Measurements from ENCODE around the gene COL4A1. TPM values are rescaled to one million over a fixed set of nuclear protein-coding genes. Genes with fewer than 3 reads are reported as not detected.

The COL4A1 gene
- total RNA-seq, 1 experiment from 2014 or later, result 0.12 TPM

DNA sequence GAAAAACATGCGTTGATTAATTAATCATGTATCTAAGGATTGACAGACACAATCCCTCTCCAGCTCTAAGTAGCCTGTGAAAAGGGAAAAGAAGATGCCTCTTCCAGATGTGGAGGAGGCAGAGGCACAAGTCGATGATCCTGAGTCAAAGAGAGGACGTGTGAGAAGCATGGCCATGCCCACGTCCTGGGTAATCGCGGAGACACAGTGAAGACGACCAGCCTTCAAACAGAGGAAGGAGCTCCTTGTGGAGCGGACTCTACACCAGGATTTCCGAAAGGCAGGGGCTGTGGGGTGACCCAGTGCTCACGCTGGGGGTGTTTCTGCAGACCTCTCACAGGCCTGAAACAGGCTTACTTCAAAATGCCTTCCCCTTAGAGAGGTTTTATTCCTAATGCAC, 70.5 kb downstream of the COL4A1 start:
- TF ChIP-seq CTCF (IDR thresholded peaks at IDR 0.05; ENCODE audit: unreplicated experiment), result no peak
- no peaks in the 10 kb centered on the region for H3K4me1 Mint-ChIP-seq (ENCODE audit: low read depth, unreplicated experiment)
- H3K4me3 Mint-ChIP-seq (ENCODE audit: low read depth, unreplicated experiment), result no peak overlapping the region
- no peaks in the 10 kb centered on the region for H3K27me3 Mint-ChIP-seq (ENCODE audit: unreplicated experiment)
- no peaks in the 10 kb centered on the region for H3K9me3 Mint-ChIP-seq (ENCODE audit: low read depth, unreplicated experiment)
- DNase-seq, result no peak
- no peak overlapping the region for H3K27ac Mint-ChIP-seq (ENCODE audit: unreplicated experiment)
- no TSS peak for BruUV-seq (replicated peaks)
- H3K36me3 Mint-ChIP-seq (ENCODE audit: insufficient read depth, unreplicated experiment), result no peaks in the 10 kb centered on the region
- intact Hi-C loops (cut with micrococcal nuclease; ENCODE audit: unreplicated experiment), result no loop called here
- CTCF ChIA-PET, result no interaction called here

GRCh38 chr13:110234532-110234931, 72.4 kb downstream of the COL4A1 start:
- intact Hi-C loops (cut with micrococcal nuclease; ENCODE audit: unreplicated experiment), result no loop called here

GRCh38 chr13:110233951-110234280, 73.0 kb downstream of the COL4A1 start:
- Mint-ChIP-seq H3K9me3 (ENCODE audit: low read depth, unreplicated experiment) (no peaks in the 10 kb centered on the region), H3K27ac (ENCODE audit: unreplicated experiment) (no peak overlapping the region), H3K27me3 (ENCODE audit: unreplicated experiment) (no peaks in the 10 kb centered on the region), H3K36me3 (ENCODE audit: insufficient read depth, unreplicated experiment) (no peaks in the 10 kb centered on the region), H3K4me3 (ENCODE audit: low read depth, unreplicated experiment) (no peak overlapping the region), H3K4me1 (ENCODE audit: low read depth, unreplicated experiment) (no peaks in the 10 kb centered on the region)
- CTCF ChIA-PET, result no interaction called here
- BruUV-seq (replicated peaks), result no TSS peak
- TF ChIP-seq CTCF (IDR thresholded peaks at IDR 0.05; ENCODE audit: unreplicated experiment), result no peak
- intact Hi-C loops (cut with micrococcal nuclease; ENCODE audit: unreplicated experiment), result no loop called here
- DNase-seq, result no peak

More at GRCh38 chr13:110234532-110234931, 72.4 kb downstream of the COL4A1 start:
- Mint-ChIP-seq H3K9me3 (ENCODE audit: low read depth, unreplicated experiment) (no peaks in the 10 kb centered on the region), H3K27me3 (ENCODE audit: unreplicated experiment) (no peaks in the 10 kb centered on the region), H3K4me3 (ENCODE audit: low read depth, unreplicated experiment) (no peak overlapping the region), H3K27ac (ENCODE audit: unreplicated experiment) (no peak overlapping the region), H3K36me3 (ENCODE audit: insufficient read depth, unreplicated experiment) (no peaks in the 10 kb centered on the region), H3K4me1 (ENCODE audit: low read depth, unreplicated experiment) (no peaks in the 10 kb centered on the region)
- CTCF ChIA-PET, result no interaction called here
- BruUV-seq (replicated peaks), result no TSS peak
- no peak for DNase-seq
- no peak for TF ChIP-seq CTCF (IDR thresholded peaks at IDR 0.05; ENCODE audit: unreplicated experiment)

- TF ChIP-seq CTCF (IDR thresholded peaks at IDR 0.05; ENCODE audit: unreplicated experiment), result no peak
- no peak overlapping the region for H3K27ac Mint-ChIP-seq (ENCODE audit: unreplicated experiment)
- H3K9me3 Mint-ChIP-seq (ENCODE audit: low read depth, unreplicated experiment), result no peaks in the 10 kb centered on the region
- no peaks in the 10 kb centered on the region for H3K36me3 Mint-ChIP-seq (ENCODE audit: insufficient read depth, unreplicated experiment)
- H3K4me1 Mint-ChIP-seq (ENCODE audit: low read depth, unreplicated experiment), result no peaks in the 10 kb centered on the region
- H3K4me3 Mint-ChIP-seq (ENCODE audit: low read depth, unreplicated experiment), result no peak overlapping the region
- BruUV-seq (replicated peaks), result no TSS peak
- no peak for DNase-seq
- intact Hi-C loops (cut with micrococcal nuclease; ENCODE audit: unreplicated experiment), result no loop called here
- H3K27me3 Mint-ChIP-seq (ENCODE audit: unreplicated experiment), result no peaks in the 10 kb centered on the region
- CTCF ChIA-PET, result no interaction called here
Measured at GRCh38 chr13:110233181-110233950, 73.6 kb downstream of the COL4A1 start.

Data from Calu3 (cell line).